ENCODE measurements around the gene ELANE.

DNA sequence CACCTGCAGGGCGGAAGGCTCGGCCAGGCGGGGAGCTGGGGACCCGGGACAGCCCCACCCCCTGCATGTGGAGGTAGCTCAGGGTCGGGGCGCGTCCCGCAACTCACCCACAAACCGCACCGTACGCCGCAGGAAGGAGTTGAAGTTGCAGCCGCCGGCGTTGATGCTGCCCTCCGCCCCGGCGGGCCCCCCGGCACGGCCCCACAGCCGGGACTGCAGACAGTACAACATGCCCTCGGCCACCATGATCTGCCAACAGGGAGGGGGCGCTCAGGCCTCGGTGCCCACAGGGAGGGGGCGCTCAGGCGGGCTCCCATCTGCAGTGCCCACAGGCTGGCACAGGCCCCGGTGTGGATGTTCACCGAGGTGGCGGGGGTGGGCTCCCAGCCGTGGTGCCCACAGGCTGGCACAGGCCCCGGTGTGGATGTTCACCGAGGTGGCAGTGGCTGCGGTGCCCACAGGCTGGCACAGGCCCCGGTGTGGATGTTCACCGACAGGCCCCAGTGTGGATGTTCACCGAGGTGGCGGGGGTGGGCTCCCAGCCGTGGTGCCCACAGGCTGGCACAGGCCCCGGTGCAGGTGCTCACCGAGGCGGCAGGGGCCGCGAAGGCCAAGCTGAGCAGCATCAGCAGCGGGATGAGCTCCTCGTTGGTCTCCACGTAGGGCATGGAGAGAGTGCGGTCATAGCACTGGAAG lies 36.9 kb upstream of the ELANE start:
- no peak for TF ChIP-seq POU6F1 (CRISPR knock-in tag; IDR thresholded peaks at IDR 0.05; ENCODE audit: borderline replicate concordance, low read depth)
- TF ChIP-seq ZFP30 (CRISPR knock-in tag; IDR thresholded peaks at IDR 0.05) = no peak
- TF ChIP-seq ARNTL (CRISPR knock-in tag; IDR thresholded peaks at IDR 0.05; ENCODE audit: borderline replicate concordance, low read depth) = no peak
- no peak for TF ChIP-seq ESRRG (CRISPR knock-in tag; IDR thresholded peaks at IDR 0.05)
- no peak for TF ChIP-seq TOX (CRISPR knock-in tag; IDR thresholded peaks at IDR 0.05; ENCODE audit: borderline replicate concordance)
- no peak for TF ChIP-seq SNAI2 (CRISPR knock-in tag; IDR thresholded peaks at IDR 0.05)
- TF ChIP-seq ISL1 (CRISPR knock-in tag; IDR thresholded peaks at IDR 0.05) = no peak
- TF ChIP-seq, protein P1, sequence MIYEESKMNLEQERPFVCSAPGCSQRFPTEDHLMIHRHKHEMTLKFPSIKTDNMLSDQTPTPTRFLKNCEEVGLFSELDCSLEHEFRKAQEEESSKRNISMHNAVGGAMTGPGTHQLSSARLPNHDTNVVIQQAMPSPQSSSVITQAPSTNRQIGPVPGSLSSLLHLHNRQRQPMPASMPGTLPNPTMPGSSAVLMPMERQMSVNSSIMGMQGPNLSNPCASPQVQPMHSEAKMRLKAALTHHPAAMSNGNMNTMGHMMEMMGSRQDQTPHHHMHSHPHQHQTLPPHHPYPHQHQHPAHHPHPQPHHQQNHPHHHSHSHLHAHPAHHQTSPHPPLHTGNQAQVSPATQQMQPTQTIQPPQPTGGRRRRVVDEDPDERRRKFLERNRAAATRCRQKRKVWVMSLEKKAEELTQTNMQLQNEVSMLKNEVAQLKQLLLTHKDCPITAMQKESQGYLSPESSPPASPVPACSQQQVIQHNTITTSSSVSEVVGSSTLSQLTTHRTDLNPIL (CRISPR knock-in tag; IDR thresholded peaks at IDR 0.05; ENCODE audit: low read depth) = no peak

Measured in SK-N-SH treated with all-trans-retinoic acid at 6 μM for 48 hours (cell line).